Thoracic aorta endothelial cell (primary cell): Measurements from ENCODE around the gene KIF26B. TPM values are rescaled to one million over a fixed set of nuclear protein-coding genes. Genes with fewer than 3 reads are reported as not detected.

ENCODE experiments used
- small RNA-seq: library from RNA; depleted of rRNA; stranded (forward); fragments of <200 nt; gene quantifications from one replicate; pipeline ENCODE3, GENCODE V24; 2012
- total RNA-seq: library from RNA; depleted of rRNA; stranded (reverse); fragments of >200 nt; gene quantifications from 2 replicates; pipeline ENCODE4 v1.2.3, GENCODE V29; 2012

Gene KIF26B
- total RNA-seq = under 0.01 and 0.14 TPM in 2 replicates

DNA sequence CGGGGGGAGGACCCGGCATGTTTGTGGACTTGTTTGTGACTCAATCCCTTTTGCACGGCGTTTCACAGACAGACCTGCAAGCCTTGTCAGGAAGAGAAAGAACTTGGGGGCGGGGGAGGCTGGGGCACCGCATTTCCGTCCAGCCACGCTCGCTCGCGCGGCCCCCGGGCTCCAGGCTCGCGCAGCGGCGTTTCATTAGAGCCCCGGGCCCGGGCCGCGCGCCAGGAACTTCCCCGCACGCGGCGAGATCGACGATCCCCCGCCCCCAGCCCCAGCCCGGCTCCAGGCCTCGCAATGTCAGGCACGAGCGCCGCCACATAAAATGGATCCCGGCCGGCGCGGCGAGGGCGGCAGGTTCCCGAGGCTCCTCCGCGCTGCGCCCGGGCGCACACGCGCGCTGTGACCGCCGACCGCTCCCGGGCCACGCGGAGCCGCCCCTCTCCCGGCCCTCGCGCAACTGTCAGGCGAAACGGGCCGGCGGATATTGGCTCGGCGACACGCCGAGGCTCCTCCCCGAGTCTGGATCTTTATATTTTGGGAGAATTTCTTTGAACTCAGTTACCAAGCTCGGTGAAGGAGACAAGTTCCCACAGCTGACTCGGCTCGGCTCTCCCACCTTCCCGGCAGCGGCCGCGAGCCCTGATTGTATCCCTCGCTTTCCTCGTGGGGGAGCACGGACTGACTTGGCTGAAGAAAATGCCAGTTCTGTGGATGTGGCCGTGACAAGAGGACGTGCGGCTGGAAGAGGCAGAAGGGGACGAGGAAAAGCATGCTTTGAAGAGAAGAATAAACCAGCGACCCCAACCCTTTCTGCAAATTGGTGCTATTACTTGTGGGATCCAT, at the start of gene KIF26B:
KIF26B (plus strand) TSS at position 557 of the 843 bp plus-strand sequence. CDS start 440 bp downstream, outside the sequence.

Small RNA genes lying within 50 kb of the gene (small RNA-seq; reads per million reads assigned to genes)
- not detected for gene DNAJC19P8
- gene RNU1-132P = not detected
